22Rv1 (cell line): Measurements from ENCODE around the gene CCDC169.

ENCODE experiments used
- H3K27ac ChIP-seq: fragments of 450-650 bp; 2 replicates; pipeline ENCODE4 v1.5.1; 2017
- ZFX ChIP-seq: fragments of 450-650 bp; IDR thresholded peaks from 2 replicates; pipeline ENCODE4 v1.6.1; 2017; ENCODE audit warnings: antibody characterized with exemption, borderline replicate concordance
- TF ChIP-seq, protein P1 (sequence below): fragments of 450-650 bp; IDR thresholded peaks from 2 replicates; pipeline ENCODE4 v1.5.1; 2017; ENCODE audit warnings: mild to moderate bottlenecking

Gene CCDC169

DNA sequence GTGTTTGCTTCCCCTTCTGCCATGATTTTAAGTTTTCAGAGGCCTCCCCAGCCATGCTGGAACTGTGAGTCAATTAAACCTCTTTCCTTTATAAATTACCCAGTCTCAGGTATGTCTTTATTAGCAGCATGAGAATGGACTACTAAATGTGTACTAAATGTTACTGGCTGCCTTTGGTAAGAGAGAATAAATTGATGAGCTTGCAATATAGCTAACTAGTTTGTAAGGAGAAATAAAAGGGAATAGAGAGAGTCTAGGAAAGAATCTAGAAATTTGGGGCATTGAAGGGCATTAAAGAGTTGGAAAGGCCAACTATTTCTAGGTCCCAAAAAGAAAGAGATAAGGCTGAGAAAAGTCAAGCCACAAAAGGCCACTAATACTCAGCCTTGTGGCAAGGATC, 77.7 kb downstream of the CCDC169 start:
- TF ChIP-seq, protein P1, sequence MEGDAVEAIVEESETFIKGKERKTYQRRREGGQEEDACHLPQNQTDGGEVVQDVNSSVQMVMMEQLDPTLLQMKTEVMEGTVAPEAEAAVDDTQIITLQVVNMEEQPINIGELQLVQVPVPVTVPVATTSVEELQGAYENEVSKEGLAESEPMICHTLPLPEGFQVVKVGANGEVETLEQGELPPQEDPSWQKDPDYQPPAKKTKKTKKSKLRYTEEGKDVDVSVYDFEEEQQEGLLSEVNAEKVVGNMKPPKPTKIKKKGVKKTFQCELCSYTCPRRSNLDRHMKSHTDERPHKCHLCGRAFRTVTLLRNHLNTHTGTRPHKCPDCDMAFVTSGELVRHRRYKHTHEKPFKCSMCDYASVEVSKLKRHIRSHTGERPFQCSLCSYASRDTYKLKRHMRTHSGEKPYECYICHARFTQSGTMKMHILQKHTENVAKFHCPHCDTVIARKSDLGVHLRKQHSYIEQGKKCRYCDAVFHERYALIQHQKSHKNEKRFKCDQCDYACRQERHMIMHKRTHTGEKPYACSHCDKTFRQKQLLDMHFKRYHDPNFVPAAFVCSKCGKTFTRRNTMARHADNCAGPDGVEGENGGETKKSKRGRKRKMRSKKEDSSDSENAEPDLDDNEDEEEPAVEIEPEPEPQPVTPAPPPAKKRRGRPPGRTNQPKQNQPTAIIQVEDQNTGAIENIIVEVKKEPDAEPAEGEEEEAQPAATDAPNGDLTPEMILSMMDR, result no peak
- no peak for TF ChIP-seq ZFX
- no peak overlapping the region for H3K27ac ChIP-seq

DNA sequence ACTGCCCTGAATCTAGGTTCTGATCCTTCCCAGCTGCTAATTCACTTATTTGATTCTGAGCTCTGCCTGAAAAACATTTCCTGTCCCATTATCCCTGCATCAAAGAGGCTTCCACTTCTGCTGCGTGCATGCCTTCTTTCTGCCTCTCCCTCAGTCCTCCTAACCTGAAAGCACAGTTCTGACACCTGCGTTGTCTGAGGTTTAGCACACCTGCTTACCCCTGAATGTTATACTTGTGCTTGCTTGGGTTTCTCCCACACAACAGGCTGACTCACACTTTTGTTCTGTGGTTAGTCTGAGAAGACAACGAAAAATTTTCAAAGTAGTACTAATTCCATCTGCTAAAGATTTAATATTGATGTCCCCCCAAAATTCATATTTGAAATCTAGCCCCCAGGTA, 80.2 kb downstream of the CCDC169 start:
- TF ChIP-seq ZFX, result no peak
- TF ChIP-seq, protein P1, result no peak
- H3K27ac ChIP-seq, result no peak overlapping the region

DNA sequence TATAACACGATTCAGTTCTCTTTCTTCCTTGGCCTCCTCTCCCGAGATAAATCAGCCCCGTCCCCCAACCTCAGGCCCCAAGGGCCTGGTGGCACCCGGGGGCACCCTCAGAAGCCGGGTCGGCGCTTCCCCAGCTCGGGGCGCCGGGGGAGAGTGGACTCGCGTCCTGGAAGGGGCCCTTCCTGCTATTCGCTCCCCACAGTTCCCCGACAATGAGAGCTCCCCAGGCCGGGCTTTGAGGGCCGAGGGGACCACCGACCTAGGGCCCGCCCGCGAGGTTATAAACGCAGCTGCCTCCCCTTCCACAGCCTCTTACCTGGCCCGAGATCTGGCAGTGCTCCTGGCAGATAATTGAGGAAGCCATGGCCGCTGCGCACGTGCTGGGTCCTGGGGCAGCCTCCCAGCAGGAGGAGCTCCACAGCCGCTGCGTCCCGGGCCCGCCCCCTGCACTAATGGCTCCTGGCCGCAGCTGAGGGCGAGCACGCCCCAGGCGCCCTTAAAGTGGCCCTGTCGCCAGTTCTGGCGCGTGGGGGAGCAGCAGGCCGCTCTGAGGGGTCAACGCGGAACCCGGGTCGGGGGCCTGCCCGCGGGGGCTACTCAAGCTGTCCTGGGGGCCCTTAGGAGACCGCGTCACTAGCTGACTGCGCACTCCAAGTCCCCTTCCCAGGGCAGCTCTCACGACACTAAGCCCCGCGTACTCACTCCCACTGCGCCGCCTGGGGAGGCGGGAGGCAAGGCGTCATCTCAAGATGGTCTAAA, 83.3 kb downstream of the CCDC169 start, which contains the start of gene SOHLH2:
Gene SOHLH2 (minus strand): TSS at position 394 of the 759 bp plus-strand sequence. CDS start 30 bp downstream, at position 364.
- TF ChIP-seq ZFX, result no peak
- TF ChIP-seq, protein P1, result peak; percentile 10; the same call in 1 of the 2 replicates
- no peak within 1 kb of the TSS for H3K27ac ChIP-seq

DNA sequence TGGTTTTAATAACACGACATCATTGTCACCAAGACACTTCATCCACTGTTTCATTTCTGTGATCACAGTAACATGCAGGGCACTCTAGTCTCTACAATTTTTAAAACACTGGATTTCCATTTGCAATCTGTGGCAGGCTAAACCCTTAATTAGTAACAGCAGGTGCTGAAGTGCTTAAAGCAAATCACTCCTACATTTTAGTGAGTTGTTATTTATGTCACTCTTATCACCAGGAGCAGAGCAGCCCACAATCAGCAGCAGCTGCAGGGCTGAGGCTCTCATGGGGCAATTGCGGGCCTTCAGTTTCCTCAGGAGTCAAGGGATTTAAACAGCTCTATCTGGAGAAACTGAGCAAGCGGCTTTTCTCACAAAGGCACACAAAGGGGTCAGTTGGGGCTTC, 84.8 kb downstream of the CCDC169 start:
- no peak for TF ChIP-seq ZFX
- TF ChIP-seq, protein P1, result no peak
- no peak overlapping the region for H3K27ac ChIP-seq

DNA sequence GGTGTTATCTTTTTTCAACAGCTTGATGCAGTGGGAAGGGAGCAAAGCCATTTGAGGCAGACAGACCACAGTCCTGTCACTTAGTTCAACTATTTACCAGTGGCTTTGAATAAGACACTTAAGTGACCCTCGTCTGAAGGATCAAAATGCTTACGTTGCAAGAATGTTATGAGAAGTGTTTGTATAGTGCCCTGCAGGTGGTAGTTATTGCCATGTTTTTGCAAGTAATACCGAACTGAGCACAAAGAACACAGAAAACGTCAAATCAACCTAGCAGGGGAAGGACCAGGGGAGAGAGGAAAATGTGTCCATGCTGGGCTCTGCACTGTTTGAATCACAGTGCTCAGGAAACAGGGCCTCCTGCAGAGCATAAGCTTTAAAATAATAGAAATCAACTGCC, 86.0 kb downstream of the CCDC169 start:
- no peak overlapping the region for H3K27ac ChIP-seq

DNA sequence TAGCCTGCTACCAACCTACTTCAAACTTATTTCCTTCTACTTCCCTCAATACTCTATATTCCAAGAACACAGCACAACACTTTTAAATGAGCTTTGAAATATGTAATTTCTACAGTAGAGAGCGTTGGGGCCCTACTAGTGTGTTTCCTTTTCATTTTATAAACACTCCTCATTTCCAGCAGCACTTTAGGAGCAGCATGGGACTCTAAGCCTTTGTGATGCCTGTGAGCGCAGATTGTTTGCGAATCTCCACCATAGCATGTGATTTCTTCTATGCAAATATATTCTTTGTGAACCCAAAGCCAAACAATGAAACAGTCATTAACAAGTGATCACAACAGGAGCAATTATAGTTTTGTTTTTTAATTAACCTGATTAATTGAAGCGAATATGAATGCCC, 86.9 kb downstream of the CCDC169 start:
- TF ChIP-seq ZFX, result no peak
- TF ChIP-seq, protein P1, result no peak
- H3K27ac ChIP-seq, result no peak overlapping the region

More for the DNA sequence above, 86.0 kb downstream of the CCDC169 start:
- TF ChIP-seq, protein P1, result no peak
- TF ChIP-seq ZFX, result no peak

DNA sequence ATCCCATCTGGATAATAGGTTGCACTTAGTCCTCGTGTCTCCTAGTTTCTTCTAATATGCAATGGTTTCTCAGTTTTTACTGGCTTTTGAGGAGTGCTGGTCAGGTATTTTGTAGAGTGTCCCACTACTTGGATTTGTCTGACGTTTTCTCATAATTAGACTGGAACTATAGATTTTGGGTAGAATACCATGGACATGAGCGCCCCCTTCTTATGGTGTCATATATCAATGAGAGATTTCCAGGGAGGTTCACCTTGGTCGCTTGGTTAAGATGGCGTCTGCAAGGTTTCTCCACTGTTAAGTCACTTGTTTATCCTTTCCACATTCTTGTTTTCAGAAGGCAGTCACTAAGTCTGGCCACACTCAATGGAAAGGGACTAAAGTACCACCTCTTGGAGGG, 89.9 kb downstream of the CCDC169 start:
- H3K27ac ChIP-seq, result no peak overlapping the region
- TF ChIP-seq ZFX, result no peak
- TF ChIP-seq, protein P1, result no peak
